Measurements from ENCODE around the gene ZBTB20.

Gene ZBTB20

GRCh38 chr3:114392831-114393230 lies 754.3 kb downstream of the ZBTB20 start:
- no peak for DNase-seq

GRCh38 chr3:114389156-114389555 lies 757.9 kb downstream of the ZBTB20 start:
- peak; percentile 44 for DNase-seq

- DNase-seq = no peak
Measured at GRCh38 chr3:114384558-114384903, 762.6 kb downstream of the ZBTB20 start.

GRCh38 chr3:114383875-114384557 lies 763.1 kb downstream of the ZBTB20 start:
- DNase-seq = peak; percentile 76

- no peak for DNase-seq
Measured at GRCh38 chr3:114380233-114380651, 766.8 kb downstream of the ZBTB20 start.

GRCh38 chr3:114379266-114379665 lies 767.8 kb downstream of the ZBTB20 start:
- no peak for DNase-seq

- DNase-seq = no peak
Measured at GRCh38 chr3:114378760-114379159, 768.3 kb downstream of the ZBTB20 start.

- no peak for DNase-seq
Measured at GRCh38 chr3:114377426-114377825, 769.7 kb downstream of the ZBTB20 start.

- DNase-seq = no peak
Measured at GRCh38 chr3:114376516-114377185, 770.4 kb downstream of the ZBTB20 start.

GRCh38 chr3:114375608-114376421 lies 771.3 kb downstream of the ZBTB20 start:
- DNase-seq = no peak

GRCh38 chr3:114374433-114374990 lies 772.6 kb downstream of the ZBTB20 start:
- DNase-seq = no peak

GRCh38 chr3:114370537-114371174 lies 776.4 kb downstream of the ZBTB20 start:
- peak; percentile 3 for DNase-seq

GRCh38 chr3:114365909-114366308 lies 781.2 kb downstream of the ZBTB20 start:
- no peak for DNase-seq

- no peak for DNase-seq
Measured at GRCh38 chr3:114364806-114365654, 782.1 kb downstream of the ZBTB20 start.

GRCh38 chr3:114363554-114364202 lies 783.4 kb downstream of the ZBTB20 start:
- DNase-seq = no peak

- peak; percentile 33 for DNase-seq
Measured at GRCh38 chr3:114362815-114363214, 784.3 kb downstream of the ZBTB20 start.

- no peak for DNase-seq
Measured at GRCh38 chr3:114361391-114361790, 785.7 kb downstream of the ZBTB20 start.

GRCh38 chr3:114356525-114356924 lies 790.6 kb downstream of the ZBTB20 start:
- DNase-seq = no peak

GRCh38 chr3:114356066-114356465 lies 791.0 kb downstream of the ZBTB20 start:
- DNase-seq = no peak

GRCh38 chr3:114355653-114356052 lies 791.4 kb downstream of the ZBTB20 start:
- DNase-seq = no peak

- DNase-seq = no peak
Measured at GRCh38 chr3:114351822-114352145, 795.3 kb downstream of the ZBTB20 start.

All from CD4-positive, alpha-beta T cell treated with Interleukin-17A for 1 hour (primary cell).